ENCODE data around the gene TELO2. TPM values are rescaled to one million over a fixed set of nuclear protein-coding genes. Genes with fewer than 3 reads are reported as not detected.

The TELO2 gene
- total and polyA plus RNA-seq, 12 donors, result 14.5 to 50.5 (median 20.8) TPM

GRCh38 chr16:1448536-1449116, 44.5 kb upstream of the TELO2 start:
- Histone ChIP-seq H3K27me3 (no peaks in the 10 kb centered on the region), H3K4me3 (no peak overlapping the region), H3K4me1 (no peaks in the 10 kb centered on the region), H3K9me3 (no peaks in the 10 kb centered on the region), H3K27ac (no peak overlapping the region), H3K36me3 (peaks cover 0 to 85% (median 40%) of the 10 kb centered on the region in 9 donors)
- 95 to 98% methylated on average over 30 of the region's 30 CpGs for WGBS, 2 donors
- intact Hi-C loops (cut with DNase I), result no loop called here
- DNase-seq (no peak), ATAC-seq (no peak)
- no peak for TF ChIP-seq CTCF (IDR thresholded peaks at IDR 0.05)

- intact Hi-C loops (cut with DNase I), result no loop called here
- no peak for DNase-seq
- Histone ChIP-seq H3K27ac (no peak overlapping the region), H3K36me3 (peaks cover 0 to 92% (median 47%) of the 10 kb centered on the region in 9 donors), H3K4me1 (no peaks in the 10 kb centered on the region), H3K27me3 (no peaks in the 10 kb centered on the region), H3K4me3 (no peak overlapping the region), H3K9me3 (no peaks in the 10 kb centered on the region)
- 95 to 96% methylated on average over 25 of the region's 25 CpGs for WGBS, 2 donors
- TF ChIP-seq CTCF (IDR thresholded peaks at IDR 0.05), result no peak
- ATAC-seq, result no peak
Observed at GRCh38 chr16:1449201-1449788, 43.9 kb upstream of the TELO2 start.

GRCh38 chr16:1450218-1450617, 42.9 kb upstream of the TELO2 start:
- H3K27ac ChIP-seq, result no peak overlapping the region
- H3K36me3 ChIP-seq, result peaks cover 0 to 100% (median 55%) of the 10 kb centered on the region in 9 donors
- no peaks in the 10 kb centered on the region for H3K4me1 ChIP-seq
- WGBS, 2 donors, result 91 to 92% methylated on average over 29 of the region's 29 CpGs
- no peaks in the 10 kb centered on the region for H3K9me3 ChIP-seq
- no peak for ATAC-seq
- no peaks in the 10 kb centered on the region for H3K27me3 ChIP-seq
- intact Hi-C loops (cut with DNase I), result no loop called here
- no peak for DNase-seq
- H3K4me3 ChIP-seq, result no peak overlapping the region
- TF ChIP-seq CTCF (IDR thresholded peaks at IDR 0.05), result no peak

- no peak overlapping the region for H3K27ac ChIP-seq
- no peak for ATAC-seq
- no peaks in the 10 kb centered on the region for H3K9me3 ChIP-seq
- no peaks in the 10 kb centered on the region for H3K27me3 ChIP-seq
- no peak for DNase-seq
- no peak for TF ChIP-seq CTCF (IDR thresholded peaks at IDR 0.05)
- H3K4me1 ChIP-seq, result no peaks in the 10 kb centered on the region
- no peak overlapping the region for H3K4me3 ChIP-seq
- intact Hi-C loops (cut with DNase I), result no loop called here
- WGBS, 2 donors, result 95 to 98% methylated on average over 21 of the region's 21 CpGs
- H3K36me3 ChIP-seq, result peaks cover 0 to 100% (median 58%) of the 10 kb centered on the region in 9 donors
Observed at GRCh38 chr16:1450841-1451240, 42.3 kb upstream of the TELO2 start.
